DMS53 treated with DMSO at 0.1 percent for 48 hours (cell line): ENCODE measurements around the gene CBX8.
"Not testable (repeated sequence)": the region's sequence is repeated elsewhere in the genome, so short reads cannot be mapped to it uniquely, and the experiment has no call there.

Experiments
- DNase-seq: peaks from one replicate; lab custom pipeline; 2025; ENCODE audit not compliant: unreplicated experiment; lab: John Stamatoyannopoulos, UW

CBX8 gene

GRCh38 chr17:79781012-79781650, 15.7 kb downstream of the CBX8 start:
- DNase-seq, result no peak

GRCh38 chr17:79779661-79780365, 17.1 kb downstream of the CBX8 start:
- no peak for DNase-seq

- no peak for DNase-seq
These were observed 17.8 kb downstream of the CBX8 start for GRCh38 chr17:79779084-79779529.

GRCh38 chr17:79778504-79779083, 18.3 kb downstream of the CBX8 start:
- DNase-seq, result no peak

- peak; percentile 40 for DNase-seq
These were observed 18.9 kb downstream of the CBX8 start, which contains the start of gene CBX2 for GRCh38 chr17:79777894-79778503. Gene CBX2 (plus strand): TSS chr17:79778148. CDS start chr17:79778236, 88 bp downstream.

GRCh38 chr17:79777120-79777893, 19.6 kb downstream of the CBX8 start:
- no peak for DNase-seq

GRCh38 chr17:79776376-79777119, 20.3 kb downstream of the CBX8 start:
- DNase-seq, result no peak

GRCh38 chr17:79775632-79776031, 21.2 kb downstream of the CBX8 start:
- DNase-seq, result no peak

GRCh38 chr17:79774561-79774975, 22.3 kb downstream of the CBX8 start:
- no peak for DNase-seq

GRCh38 chr17:79772726-79773125, 24.2 kb downstream of the CBX8 start:
- DNase-seq, result not testable (repeated sequence)

- no peak for DNase-seq
These were observed 25.6 kb downstream of the CBX8 start for GRCh38 chr17:79771276-79771675.

GRCh38 chr17:79769570-79770506, 27.0 kb downstream of the CBX8 start:
- DNase-seq, result no peak

GRCh38 chr17:79765708-79766107, 31.2 kb downstream of the CBX8 start:
- no peak for DNase-seq

- no peak for DNase-seq
These were observed 34.8 kb downstream of the CBX8 start for GRCh38 chr17:79761894-79762589.

GRCh38 chr17:79760197-79760906, 36.5 kb downstream of the CBX8 start:
- DNase-seq, result no peak

GRCh38 chr17:79758271-79758670, 38.6 kb downstream of the CBX8 start:
- no peak for DNase-seq

- no peak for DNase-seq
These were observed 39.6 kb downstream of the CBX8 start for GRCh38 chr17:79757140-79757745.

GRCh38 chr17:79755591-79755990, 41.3 kb downstream of the CBX8 start:
- no peak for DNase-seq
